ENCODE data around the gene RPL12. TPM values are rescaled to one million over a fixed set of nuclear protein-coding genes. Genes with fewer than 3 reads are reported as not detected.
A peak's percentile ranks its signal among the peaks of the same experiment; 100 is the strongest.
"Not testable (repeated sequence)": the region's sequence is repeated elsewhere in the genome, so short reads cannot be mapped to it uniquely, and the experiment has no call there.

The RPL12 gene
- polyA plus RNA-seq, 2 of the 4 experiments (the other 2 are of a cell fraction) = 2,198 to 2,384 TPM

DNA sequence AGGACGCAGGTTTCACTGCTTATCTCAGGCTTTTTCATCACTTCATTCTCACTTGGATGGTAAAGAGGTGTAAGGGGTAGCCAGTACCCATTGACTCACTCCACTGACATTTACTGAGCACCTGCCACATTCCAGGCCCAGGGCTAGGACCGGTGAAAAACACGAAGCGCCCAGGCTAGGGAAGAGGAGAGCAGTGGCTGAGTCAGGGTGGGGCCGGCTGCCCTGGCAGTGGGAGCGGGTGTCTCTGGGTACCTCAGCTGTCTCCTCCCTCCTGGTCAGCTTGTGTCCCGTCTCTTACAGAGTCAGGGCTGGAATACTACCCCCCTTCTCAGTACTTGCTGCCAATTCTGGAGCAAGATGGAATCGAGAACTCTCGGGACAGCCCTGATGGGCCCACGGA, 22.3 kb upstream of the RPL12 start:
- no peak for FAIRE-seq
- Histone ChIP-seq H3K9me3 (no peaks in the 10 kb centered on the region), H3K4me3 (no peak overlapping the region), H3K27ac (no peak overlapping the region), H3K4me1 (no peaks in the 10 kb centered on the region), H3K4me2 (no peak overlapping the region)
- WGBS (ENCODE audit: missing lambda C conversion rate) = 91% methylated on average over 10 of the region's 10 CpGs
- ChIA-PET POLR2A (no interaction called here), CTCF (interaction anchor here (0.6 to 2.4 kb wide), 9 partner anchors 8 to 639 kb away, joined by 3 to 9 read pairs (median 4); partner anchors contain the start of gene TOR2A)
- no peak for TF ChIP-seq EHF (CRISPR knock-in tag; IDR thresholded peaks at IDR 0.05)
- peak in 1 of 2 experiments; percentile 30; a peak in 2 of 6 replicates for ATAC-seq
- no peak for DNase-seq (ENCODE audit: low read depth in 1 of 2, low spot score in 1 of 2)

DNA sequence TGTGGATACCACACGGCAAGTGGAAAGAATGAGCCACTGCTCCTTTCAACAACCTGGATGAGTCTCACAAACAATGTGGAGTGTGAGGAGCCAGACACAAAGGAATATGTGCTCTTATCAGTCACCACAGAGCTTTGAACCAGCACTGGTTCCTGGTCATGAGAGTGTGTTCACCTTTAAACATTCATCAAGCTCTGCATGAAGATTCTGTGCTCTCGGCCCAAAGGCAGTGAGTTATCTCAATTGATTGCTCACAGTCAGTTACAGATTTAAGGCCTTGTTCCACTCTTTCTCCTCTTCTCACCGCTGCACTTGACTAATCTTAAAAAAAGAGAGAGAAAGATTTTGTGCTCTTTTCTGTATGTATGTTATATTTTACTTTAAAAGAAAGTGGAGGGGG, 19.5 kb upstream of the RPL12 start:
- ATAC-seq (0 out of 6 replicates have a peak, but pooled peaks of 1 of the 2 experiments have one; percentile 33), DNase-seq (ENCODE audit: low read depth in 1 of 2, low spot score in 1 of 2) (no peak), FAIRE-seq (no peak)
- Histone ChIP-seq H3K4me1 (no peaks in the 10 kb centered on the region), H3K4me2 (no peak overlapping the region), H3K9me3 (no peaks in the 10 kb centered on the region), H3K4me3 (no peak overlapping the region), H3K27ac (no peak overlapping the region)
- POLR2A ChIA-PET = no interaction called here
- CTCF ChIA-PET = no interaction called here
- 92% methylated on average over 3 of the region's 3 CpGs for WGBS (ENCODE audit: missing lambda C conversion rate)
- TF ChIP-seq ZNF302 (CRISPR knock-in tag; IDR thresholded peaks at IDR 0.05) = no peak
- TF ChIP-seq EP300 (IDR thresholded peaks at IDR 0.05) = no peak

DNA sequence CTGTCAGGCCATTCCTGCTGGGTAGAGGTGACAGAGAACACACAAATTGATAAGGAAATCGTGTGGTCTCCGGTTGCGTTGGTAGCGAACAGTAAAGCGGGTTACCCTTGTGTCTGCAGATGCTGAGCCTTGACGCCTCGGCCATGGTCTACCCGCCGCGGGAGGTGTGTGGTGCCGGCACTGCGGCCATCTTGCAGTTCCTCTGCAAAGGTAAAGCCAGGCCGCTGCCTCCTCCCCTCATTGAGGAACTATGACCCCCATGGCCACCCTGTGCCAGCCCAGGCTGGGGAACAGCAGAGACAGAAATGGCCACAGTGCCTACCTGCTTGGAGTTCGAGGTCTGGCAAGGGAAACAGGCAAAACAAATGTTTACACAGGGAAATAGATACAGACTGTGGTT, 16.4 kb upstream of the RPL12 start:
- H3K9me3 ChIP-seq = no peaks in the 10 kb centered on the region
- H3K4me1 ChIP-seq = no peaks in the 10 kb centered on the region
- no peak overlapping the region for H3K27ac ChIP-seq
- no peak overlapping the region for H3K4me2 ChIP-seq
- ATAC-seq (no peak), FAIRE-seq (no peak), DNase-seq (ENCODE audit: low read depth in 1 of 2, low spot score in 1 of 2) (no peak)
- no peak overlapping the region for H3K4me3 ChIP-seq
- CTCF ChIA-PET = interaction anchor here (0.5 to 1.2 kb wide), 4 partner anchors 13 to 257 kb away, joined by 3 read pairs; no protein-coding TSS in a partner anchor
- 90% methylated on average over 14 of the region's 14 CpGs for WGBS (ENCODE audit: missing lambda C conversion rate)
- POLR2A ChIA-PET = no interaction called here
- TF ChIP-seq CEBPB (IDR thresholded peaks at IDR 0.05) = no peak
- TF ChIP-seq USF2 (IDR thresholded peaks at IDR 0.05) = no peak
- TF ChIP-seq SMC3 (IDR thresholded peaks at IDR 0.05) = no peak
- TF ChIP-seq SREBF2 (IDR thresholded peaks at IDR 0.05) = no peak
- no peak for TF ChIP-seq CBX8 (IDR thresholded peaks at IDR 0.05)

DNA sequence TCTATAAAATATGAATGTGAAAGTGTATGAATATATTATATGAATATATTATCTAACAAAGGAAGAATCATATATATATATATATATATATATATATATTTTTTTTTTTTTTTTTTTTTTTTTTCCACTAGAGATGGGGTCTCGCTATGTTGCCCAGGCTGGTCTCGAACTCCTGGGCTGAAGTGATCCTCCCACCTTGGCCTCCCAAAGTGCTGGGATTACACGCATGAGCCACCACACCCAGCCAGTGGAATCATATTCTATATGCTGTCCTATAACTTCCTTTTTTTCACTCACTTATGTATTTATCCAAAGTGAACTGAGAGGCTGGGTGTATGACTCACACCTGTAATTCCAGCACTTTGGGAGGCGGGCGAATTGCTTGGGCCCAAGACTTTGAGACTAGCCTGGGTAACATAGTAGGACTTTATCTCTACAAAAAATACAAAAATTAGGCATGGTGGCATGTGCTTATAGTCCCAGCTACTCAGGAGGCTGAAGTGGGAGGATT, 15.3 kb upstream of the RPL12 start:
- DNase-seq (ENCODE audit: low read depth in 1 of 2, low spot score in 1 of 2); FAIRE-seq; ATAC-seq; POLR2A ChIA-PET; H3K9me3 ChIP-seq; H3K4me3 ChIP-seq; H3K27ac ChIP-seq; H3K4me1 ChIP-seq; H3K4me2 ChIP-seq: not testable (repeated sequence)
- 94% methylated on average over 5 of the region's 5 CpGs for WGBS (ENCODE audit: missing lambda C conversion rate)
- CTCF ChIA-PET = interaction anchor here (0.7 to 1.5 kb wide), 4 partner anchors 8 to 258 kb away, joined by 3 to 4 read pairs (median 4); no protein-coding TSS in a partner anchor

- no peaks in the 10 kb centered on the region for H3K4me1 ChIP-seq
- ChIA-PET CTCF (interaction anchor here (1.6 to 2.4 kb wide), 2 partner anchors 9 to 40 kb away, joined by 3 to 9 read pairs; no protein-coding TSS in a partner anchor), POLR2A (no interaction called here)
- no peak overlapping the region for H3K27ac ChIP-seq
- 97% methylated on average over 7 of the region's 7 CpGs for WGBS (ENCODE audit: missing lambda C conversion rate)
- no peaks in the 10 kb centered on the region for H3K9me3 ChIP-seq
- no peak for DNase-seq (ENCODE audit: low read depth in 1 of 2, low spot score in 1 of 2)
- no peak for FAIRE-seq
- no peak for ATAC-seq
- H3K4me2 ChIP-seq = no peak overlapping the region
- H3K4me3 ChIP-seq = no peak overlapping the region
- TF ChIP-seq JUNB (IDR thresholded peaks at IDR 0.05) (no peak), POLR2A (IDR thresholded peaks at IDR 0.05; ENCODE audit: low read length) (no peak), MAX (IDR thresholded peaks at IDR 0.05) (no peak), BCL3 (IDR thresholded peaks at IDR 0.05) (no peak), CEBPB (IDR thresholded peaks at IDR 0.05) (no peak), FOXS1 (CRISPR knock-in tag; IDR thresholded peaks at IDR 0.05) (no peak), ELK1 (IDR thresholded peaks at IDR 0.05; ENCODE audit: low read depth, low read length) (no peak), ESRRA (IDR thresholded peaks at IDR 0.05; ENCODE audit: borderline replicate concordance, low read length) (no peak), EHMT2 (IDR thresholded peaks at IDR 0.05; ENCODE audit: low read depth) (no peak), EP300 (IDR thresholded peaks at IDR 0.05) (no peak), CBX2 (IDR thresholded peaks at IDR 0.05; ENCODE audit: borderline replicate concordance, low read depth) (no peak), HOXB5 (CRISPR knock-in tag; IDR thresholded peaks at IDR 0.05) (no peak), TP53 (CRISPR knock-in tag; IDR thresholded peaks at IDR 0.05) (no peak), SMC3 (IDR thresholded peaks at IDR 0.05) (no peak), CBX8 (IDR thresholded peaks at IDR 0.05) (no peak), HDAC2 (IDR thresholded peaks at IDR 0.05) (no peak)
- TF ChIP-seq, protein P1, sequence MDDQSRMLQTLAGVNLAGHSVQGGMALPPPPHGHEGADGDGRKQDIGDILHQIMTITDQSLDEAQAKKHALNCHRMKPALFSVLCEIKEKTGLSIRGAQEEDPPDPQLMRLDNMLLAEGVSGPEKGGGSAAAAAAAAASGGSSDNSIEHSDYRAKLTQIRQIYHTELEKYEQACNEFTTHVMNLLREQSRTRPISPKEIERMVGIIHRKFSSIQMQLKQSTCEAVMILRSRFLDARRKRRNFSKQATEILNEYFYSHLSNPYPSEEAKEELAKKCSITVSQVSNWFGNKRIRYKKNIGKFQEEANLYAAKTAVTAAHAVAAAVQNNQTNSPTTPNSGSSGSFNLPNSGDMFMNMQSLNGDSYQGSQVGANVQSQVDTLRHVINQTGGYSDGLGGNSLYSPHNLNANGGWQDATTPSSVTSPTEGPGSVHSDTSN (IDR thresholded peaks at IDR 0.05) = no peak
- TF ChIP-seq, protein P2, sequence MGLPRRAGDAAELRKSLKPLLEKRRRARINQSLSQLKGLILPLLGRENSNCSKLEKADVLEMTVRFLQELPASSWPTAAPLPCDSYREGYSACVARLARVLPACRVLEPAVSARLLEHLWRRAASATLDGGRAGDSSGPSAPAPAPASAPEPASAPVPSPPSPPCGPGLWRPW (IDR thresholded peaks at IDR 0.05) = no peak
Measured at GRCh38 chr9:127463911-127464310, 12.7 kb upstream of the RPL12 start.

Data from A549 (cell line).